ENCODE data around the gene FCN2.
A peak's percentile ranks its signal among the peaks of the same experiment; 100 is the strongest.

Gene FCN2

DNA sequence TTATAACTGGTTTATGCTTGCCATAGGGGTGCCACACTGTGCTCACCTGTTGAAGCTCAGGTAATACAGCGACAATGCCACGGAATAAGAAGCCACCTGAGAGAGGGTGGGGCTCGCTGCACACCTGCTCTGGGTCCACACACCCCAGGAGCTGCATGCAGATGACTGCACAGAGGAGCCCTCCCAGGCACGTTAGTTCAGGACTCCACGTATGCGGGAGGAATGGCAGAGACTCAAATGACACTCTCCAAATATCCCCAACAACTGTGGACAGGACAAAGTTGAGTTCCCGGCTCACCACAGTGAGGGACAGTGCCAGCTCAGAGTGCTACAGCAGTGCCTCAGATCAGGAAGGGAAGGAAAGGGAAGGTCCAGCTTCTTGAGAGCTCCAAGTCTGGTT, 42.9 kb downstream of the FCN2 start:
- TF ChIP-seq, protein P1, sequence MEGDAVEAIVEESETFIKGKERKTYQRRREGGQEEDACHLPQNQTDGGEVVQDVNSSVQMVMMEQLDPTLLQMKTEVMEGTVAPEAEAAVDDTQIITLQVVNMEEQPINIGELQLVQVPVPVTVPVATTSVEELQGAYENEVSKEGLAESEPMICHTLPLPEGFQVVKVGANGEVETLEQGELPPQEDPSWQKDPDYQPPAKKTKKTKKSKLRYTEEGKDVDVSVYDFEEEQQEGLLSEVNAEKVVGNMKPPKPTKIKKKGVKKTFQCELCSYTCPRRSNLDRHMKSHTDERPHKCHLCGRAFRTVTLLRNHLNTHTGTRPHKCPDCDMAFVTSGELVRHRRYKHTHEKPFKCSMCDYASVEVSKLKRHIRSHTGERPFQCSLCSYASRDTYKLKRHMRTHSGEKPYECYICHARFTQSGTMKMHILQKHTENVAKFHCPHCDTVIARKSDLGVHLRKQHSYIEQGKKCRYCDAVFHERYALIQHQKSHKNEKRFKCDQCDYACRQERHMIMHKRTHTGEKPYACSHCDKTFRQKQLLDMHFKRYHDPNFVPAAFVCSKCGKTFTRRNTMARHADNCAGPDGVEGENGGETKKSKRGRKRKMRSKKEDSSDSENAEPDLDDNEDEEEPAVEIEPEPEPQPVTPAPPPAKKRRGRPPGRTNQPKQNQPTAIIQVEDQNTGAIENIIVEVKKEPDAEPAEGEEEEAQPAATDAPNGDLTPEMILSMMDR (IDR thresholded peaks at IDR 0.05): no peak
- Histone ChIP-seq H3K27me3 (no peaks in the 10 kb centered on the region), H3K4me1 (ENCODE audit: control insufficient read depth in 1 of 2, insufficient read depth in 1 of 2, low read depth in 1 of 2, low read length in 1 of 2) (peaks cover 99 to 100% of the 10 kb centered on the region in 2 experiments), H3K9me3 (no peaks in the 10 kb centered on the region), H3K36me3 (no peaks in the 10 kb centered on the region), H3K27ac (peak overlapping the region; percentile 95), H3K4me3 (ENCODE audit: low read depth in 1 of 2, low read length in 1 of 2) (no peak overlapping the region)

GRCh38 chr9:134925011-134925511, 44.5 kb downstream of the FCN2 start:
- peak overlapping the region; percentile 95 for H3K27ac ChIP-seq
- peak overlapping the region in 1 of 2 experiments; percentile 10 for H3K4me3 ChIP-seq (ENCODE audit: low read depth in 1 of 2, low read length in 1 of 2)
- H3K36me3 ChIP-seq: no peaks in the 10 kb centered on the region
- TF ChIP-seq, protein P1 (IDR thresholded peaks at IDR 0.05): no peak
- H3K9me3 ChIP-seq: no peaks in the 10 kb centered on the region
- H3K4me1 ChIP-seq (ENCODE audit: control insufficient read depth in 1 of 2, insufficient read depth in 1 of 2, low read depth in 1 of 2, low read length in 1 of 2): peaks cover 99 to 100% of the 10 kb centered on the region in 2 experiments
- H3K27me3 ChIP-seq: no peaks in the 10 kb centered on the region

DNA sequence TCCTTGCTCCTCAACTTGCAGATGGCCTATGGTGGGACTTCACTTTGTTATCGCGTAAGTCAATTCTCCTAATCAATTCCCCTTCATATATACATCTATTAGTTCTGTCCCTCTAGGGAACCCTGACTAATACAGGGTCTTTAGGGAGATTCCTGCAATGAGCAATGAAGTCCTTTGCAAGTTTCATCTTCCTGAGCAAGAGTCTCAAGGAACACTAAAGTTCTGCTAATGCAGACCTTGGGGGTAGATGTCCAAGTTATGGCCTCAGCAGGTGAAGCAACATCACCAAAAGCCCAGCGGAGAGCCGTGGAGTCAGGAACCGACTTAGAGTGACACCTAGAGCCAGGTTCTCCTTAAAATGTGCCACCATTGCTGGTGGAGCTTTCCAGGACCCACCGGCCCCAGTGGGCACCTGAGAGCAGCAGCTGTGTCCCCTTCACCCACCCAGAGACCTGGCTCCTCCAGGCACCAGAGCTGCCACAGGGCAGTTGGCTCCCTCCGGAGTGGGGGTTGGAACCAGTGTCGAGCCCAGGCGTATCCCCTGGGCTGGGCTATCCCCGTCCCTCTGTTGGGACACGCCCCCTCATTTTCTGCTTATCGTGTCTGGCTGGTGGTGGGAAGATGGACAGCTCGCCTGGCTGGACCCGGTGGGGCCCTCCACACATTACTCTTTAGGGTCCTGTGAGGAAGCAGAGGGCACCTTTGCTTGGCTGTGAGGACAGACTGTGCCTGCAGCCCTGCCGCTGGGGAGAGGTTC, 48.0 kb downstream of the FCN2 start:
- H3K27ac ChIP-seq: peak overlapping the region; percentile 95
- H3K4me3 ChIP-seq (ENCODE audit: low read depth in 1 of 2, low read length in 1 of 2): peak overlapping the region; percentile 53 to 63
- H3K4me1 ChIP-seq (ENCODE audit: control insufficient read depth in 1 of 2, insufficient read depth in 1 of 2, low read depth in 1 of 2, low read length in 1 of 2): peaks cover 97 to 98% of the 10 kb centered on the region in 2 experiments
- TF ChIP-seq, protein P1 (IDR thresholded peaks at IDR 0.05): no peak
- no peaks in the 10 kb centered on the region for H3K9me3 ChIP-seq
- no peaks in the 10 kb centered on the region for H3K27me3 ChIP-seq
- H3K36me3 ChIP-seq: no peaks in the 10 kb centered on the region

GRCh38 chr9:134929193-134930158, 48.9 kb downstream of the FCN2 start:
- H3K27me3 ChIP-seq: no peaks in the 10 kb centered on the region
- no peaks in the 10 kb centered on the region for H3K36me3 ChIP-seq
- H3K4me3 ChIP-seq (ENCODE audit: low read depth in 1 of 2, low read length in 1 of 2): peak overlapping the region; percentile 53 to 63
- peaks cover 97 to 98% of the 10 kb centered on the region in 2 experiments for H3K4me1 ChIP-seq (ENCODE audit: control insufficient read depth in 1 of 2, insufficient read depth in 1 of 2, low read depth in 1 of 2, low read length in 1 of 2)
- H3K9me3 ChIP-seq: no peaks in the 10 kb centered on the region
- TF ChIP-seq, protein P1 (IDR thresholded peaks at IDR 0.05): peak; percentile 55
- peak overlapping the region; percentile 95 for H3K27ac ChIP-seq

- Histone ChIP-seq H3K27ac (peak overlapping the region; percentile 95), H3K4me1 (ENCODE audit: control insufficient read depth in 1 of 2, insufficient read depth in 1 of 2, low read depth in 1 of 2, low read length in 1 of 2) (peaks cover 97 to 98% of the 10 kb centered on the region in 2 experiments), H3K4me3 (ENCODE audit: low read depth in 1 of 2, low read length in 1 of 2) (peak overlapping the region; percentile 53 to 63), H3K36me3 (no peaks in the 10 kb centered on the region), H3K27me3 (no peaks in the 10 kb centered on the region), H3K9me3 (no peaks in the 10 kb centered on the region)
- TF ChIP-seq, protein P1 (IDR thresholded peaks at IDR 0.05): no peak
Measured at GRCh38 chr9:134930398-134930797, 49.8 kb downstream of the FCN2 start.
